ENCODE data around the gene C1QTNF12.

C1QTNF12 gene

DNA sequence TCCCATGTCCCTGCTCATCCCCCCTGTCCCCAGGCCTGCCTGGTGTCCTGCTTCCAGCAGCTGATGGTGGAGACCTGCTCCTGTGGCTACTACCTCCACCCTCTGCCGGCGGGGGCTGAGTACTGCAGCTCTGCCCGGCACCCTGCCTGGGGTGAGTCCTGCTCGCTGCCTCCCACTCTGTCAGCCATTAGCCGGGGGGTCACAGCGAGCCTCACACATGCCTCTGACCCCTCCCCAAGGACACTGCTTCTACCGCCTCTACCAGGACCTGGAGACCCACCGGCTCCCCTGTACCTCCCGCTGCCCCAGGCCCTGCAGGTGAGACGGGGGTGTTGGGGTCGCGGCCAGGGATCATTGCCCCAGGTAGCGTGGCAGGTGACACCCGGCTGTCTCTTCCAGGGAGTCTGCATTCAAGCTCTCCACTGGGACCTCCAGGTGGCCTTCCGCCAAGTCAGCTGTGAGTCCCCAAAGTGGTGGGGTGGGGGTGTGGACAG is 43.8 kb upstream of the C1QTNF12 start:
- 0 out of 2 replicates have a peak, but pooled peaks cover 5% of the 10 kb centered on the region for H3K4me1 ChIP-seq (ENCODE audit: control insufficient read depth, insufficient read depth, low read length)
- peaks cover 4% of the 10 kb centered on the region for H3K9me3 ChIP-seq (ENCODE audit: control insufficient read depth, insufficient read depth, low read depth, low read length)
- no peaks in the 10 kb centered on the region for H3K36me3 ChIP-seq (ENCODE audit: control insufficient read depth, insufficient read depth, low read length)
- no peak overlapping the region for H3K9ac ChIP-seq (ENCODE audit: low read length)
- no peak overlapping the region for H3K27ac ChIP-seq (ENCODE audit: low read depth, low read length)
- H3K4me3 ChIP-seq (ENCODE audit: low read depth, low read length) = no peak overlapping the region
- H3K27me3 ChIP-seq (ENCODE audit: control insufficient read depth, insufficient read depth, low read length) = no peaks in the 10 kb centered on the region; the same call in 1 of the 2 replicates

DNA sequence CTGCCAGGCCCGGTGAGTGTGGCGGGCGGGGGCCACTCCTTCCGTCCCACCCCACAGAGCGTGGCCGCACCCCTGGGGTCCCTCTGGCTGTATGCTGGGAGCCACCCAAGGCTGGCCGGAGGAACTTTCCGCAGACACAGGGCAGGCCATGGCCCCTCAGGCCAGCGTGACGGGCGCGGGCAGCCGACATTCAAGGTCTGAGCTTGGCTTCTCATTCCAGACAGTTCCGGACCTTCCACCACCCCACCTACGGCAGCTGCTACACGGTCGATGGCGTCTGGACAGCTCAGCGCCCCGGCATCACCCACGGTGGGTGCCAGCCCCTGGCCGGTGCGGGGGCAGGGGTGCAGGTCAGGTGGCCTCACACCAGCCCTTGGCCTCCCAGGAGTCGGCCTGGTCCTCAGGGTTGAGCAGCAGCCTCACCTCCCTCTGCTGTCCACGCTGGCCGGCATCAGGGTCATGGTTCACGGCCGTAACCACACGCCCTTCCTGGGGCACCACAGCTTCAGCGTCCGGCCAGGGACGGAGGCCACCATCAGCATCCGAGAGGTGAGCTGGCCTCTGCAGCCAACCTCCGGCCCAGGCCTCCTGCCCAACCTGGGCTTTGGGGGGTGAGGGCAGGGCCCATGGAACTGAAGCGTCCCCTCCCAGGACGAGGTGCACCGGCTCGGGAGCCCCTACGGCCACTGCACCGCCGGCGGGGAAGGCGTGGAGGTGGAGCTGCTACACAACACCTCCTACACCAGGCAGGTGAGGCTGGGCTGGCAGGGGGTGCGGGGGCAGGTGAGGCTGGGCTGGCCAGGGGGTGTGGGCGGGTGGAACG is 41.0 kb upstream of the C1QTNF12 start:
- H3K27me3 ChIP-seq (ENCODE audit: control insufficient read depth, insufficient read depth, low read length) = no peaks in the 10 kb centered on the region; the same call in 1 of the 2 replicates
- no peak overlapping the region for H3K9ac ChIP-seq (ENCODE audit: low read length)
- H3K27ac ChIP-seq (ENCODE audit: low read depth, low read length) = no peak overlapping the region
- H3K4me3 ChIP-seq (ENCODE audit: low read depth, low read length) = no peak overlapping the region
- H3K36me3 ChIP-seq (ENCODE audit: control insufficient read depth, insufficient read depth, low read length) = no peaks in the 10 kb centered on the region
- H3K9me3 ChIP-seq (ENCODE audit: control insufficient read depth, insufficient read depth, low read depth, low read length) = peaks cover 4% of the 10 kb centered on the region
- 0 out of 2 replicates have a peak, but pooled peaks cover 5% of the 10 kb centered on the region for H3K4me1 ChIP-seq (ENCODE audit: control insufficient read depth, insufficient read depth, low read length)

DNA sequence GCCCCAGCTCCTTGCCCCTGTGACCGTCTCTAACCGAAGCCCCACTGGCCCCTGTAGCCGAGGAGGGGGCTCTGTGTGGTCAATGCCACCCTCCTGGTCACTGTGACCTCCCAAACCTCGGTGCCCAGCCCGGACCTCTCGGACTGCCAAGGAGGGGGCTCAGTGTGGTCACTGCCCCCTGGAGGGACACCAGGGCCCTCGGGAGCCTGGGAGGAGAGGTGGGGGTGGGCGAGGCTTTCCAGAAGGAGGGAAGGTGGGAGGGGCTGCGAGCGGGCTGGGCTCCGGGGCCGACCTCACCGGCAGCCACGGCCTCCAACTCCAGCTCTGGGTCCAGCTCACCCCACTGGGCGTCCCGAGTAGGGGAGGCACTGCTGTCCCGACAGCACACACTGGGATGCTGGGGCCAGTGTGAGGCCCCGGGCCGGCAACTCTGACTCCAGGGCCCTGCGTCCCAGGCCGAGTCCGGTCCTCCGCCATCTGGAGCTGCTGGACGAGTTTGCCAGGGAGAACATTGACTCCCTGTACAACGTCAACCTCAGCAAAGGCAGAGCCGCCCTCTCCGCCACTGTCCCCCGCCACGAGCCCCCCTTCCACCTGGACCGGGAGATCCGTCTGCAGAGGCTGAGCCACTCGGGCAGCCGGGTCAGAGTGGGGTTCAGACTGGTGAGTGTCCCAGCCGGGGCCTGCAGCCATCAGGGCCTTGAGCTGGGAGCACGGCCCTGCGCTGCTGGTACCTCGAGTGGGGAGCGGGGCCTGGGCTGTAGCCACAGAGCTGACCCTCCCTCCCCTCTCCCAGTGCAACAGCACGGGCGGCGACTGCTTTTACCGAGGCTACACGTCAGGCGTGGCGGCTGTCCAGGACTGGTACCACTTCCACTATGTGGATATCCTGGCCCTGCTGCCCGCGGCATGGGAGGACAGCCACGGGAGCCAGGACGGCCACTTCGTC is 40.1 kb upstream of the C1QTNF12 start:
- Histone ChIP-seq H3K4me3 (ENCODE audit: low read depth, low read length) (no peak overlapping the region), H3K27me3 (ENCODE audit: control insufficient read depth, insufficient read depth, low read length) (no peaks in the 10 kb centered on the region; the same call in 1 of the 2 replicates), H3K9me3 (ENCODE audit: control insufficient read depth, insufficient read depth, low read depth, low read length) (peaks cover 4% of the 10 kb centered on the region), H3K9ac (ENCODE audit: low read length) (no peak overlapping the region), H3K4me1 (ENCODE audit: control insufficient read depth, insufficient read depth, low read length) (no peaks in the 10 kb centered on the region), H3K27ac (ENCODE audit: low read depth, low read length) (no peak overlapping the region), H3K36me3 (ENCODE audit: control insufficient read depth, insufficient read depth, low read length) (no peaks in the 10 kb centered on the region)

DNA sequence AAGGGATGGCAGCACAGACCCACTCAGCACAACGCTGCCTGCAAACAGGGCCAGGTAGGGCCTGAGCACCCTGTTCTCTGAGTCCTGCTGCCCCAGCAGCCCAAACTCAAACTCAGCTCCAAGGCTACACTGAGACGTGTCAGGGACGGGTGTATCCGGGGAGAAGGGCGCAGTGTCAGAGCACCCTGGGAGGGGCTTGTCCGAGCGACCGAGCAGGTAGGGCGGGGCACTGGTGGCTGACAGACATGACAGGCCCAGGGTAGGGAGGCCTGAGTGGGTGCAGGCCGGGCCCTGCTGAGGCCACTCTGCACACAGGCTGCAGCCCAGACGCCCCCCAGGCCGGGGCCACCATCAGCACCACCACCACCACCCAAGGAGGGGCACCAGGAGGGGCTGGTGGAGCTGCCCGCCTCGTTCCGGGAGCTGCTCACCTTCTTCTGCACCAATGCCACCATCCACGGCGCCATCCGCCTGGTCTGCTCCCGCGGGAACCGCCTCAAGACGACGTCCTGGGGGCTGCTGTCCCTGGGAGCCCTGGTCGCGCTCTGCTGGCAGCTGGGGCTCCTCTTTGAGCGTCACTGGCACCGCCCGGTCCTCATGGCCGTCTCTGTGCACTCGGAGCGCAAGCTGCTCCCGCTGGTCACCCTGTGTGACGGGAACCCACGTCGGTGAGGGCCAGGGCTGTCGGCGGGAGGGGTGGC is 39.2 kb upstream of the C1QTNF12 start:
- Histone ChIP-seq H3K27me3 (ENCODE audit: control insufficient read depth, insufficient read depth, low read length) (no peaks in the 10 kb centered on the region; the same call in 1 of the 2 replicates), H3K9ac (ENCODE audit: low read length) (no peak overlapping the region), H3K9me3 (ENCODE audit: control insufficient read depth, insufficient read depth, low read depth, low read length) (peaks cover 4% of the 10 kb centered on the region), H3K27ac (ENCODE audit: low read depth, low read length) (no peak overlapping the region), H3K4me1 (ENCODE audit: control insufficient read depth, insufficient read depth, low read length) (no peaks in the 10 kb centered on the region), H3K36me3 (ENCODE audit: control insufficient read depth, insufficient read depth, low read length) (no peaks in the 10 kb centered on the region), H3K4me3 (ENCODE audit: low read depth, low read length) (no peak overlapping the region)

DNA sequence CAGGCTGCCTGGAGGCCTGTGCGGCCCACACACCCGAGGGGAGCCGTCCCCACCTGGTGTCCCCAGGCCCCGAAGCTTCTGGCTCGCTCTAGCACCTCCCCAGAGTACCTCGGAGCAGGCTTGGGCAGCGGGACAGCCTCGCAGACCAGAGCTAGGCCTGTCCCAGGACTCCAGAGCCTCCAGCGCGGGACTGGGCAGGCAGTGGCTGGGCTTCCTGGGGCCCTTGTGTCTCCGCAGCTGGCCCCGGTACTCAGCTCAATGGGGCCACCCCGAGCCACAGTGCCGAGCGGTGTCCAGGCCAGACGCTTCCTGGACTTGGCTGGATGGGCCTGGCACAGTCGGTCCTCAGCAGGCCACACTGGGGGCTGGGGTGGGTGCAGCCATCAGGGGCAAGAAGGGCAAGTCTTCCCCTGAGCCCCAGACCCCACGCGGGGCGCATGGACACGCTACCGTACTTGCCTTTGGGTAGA is 38.6 kb upstream of the C1QTNF12 start:
- Histone ChIP-seq H3K9me3 (ENCODE audit: control insufficient read depth, insufficient read depth, low read depth, low read length) (peaks cover 4% of the 10 kb centered on the region), H3K27ac (ENCODE audit: low read depth, low read length) (no peak overlapping the region), H3K4me3 (ENCODE audit: low read depth, low read length) (no peak overlapping the region), H3K27me3 (ENCODE audit: control insufficient read depth, insufficient read depth, low read length) (no peaks in the 10 kb centered on the region; the same call in 1 of the 2 replicates), H3K9ac (ENCODE audit: low read length) (no peak overlapping the region), H3K36me3 (ENCODE audit: control insufficient read depth, insufficient read depth, low read length) (no peaks in the 10 kb centered on the region), H3K4me1 (ENCODE audit: control insufficient read depth, insufficient read depth, low read length) (no peaks in the 10 kb centered on the region)

DNA sequence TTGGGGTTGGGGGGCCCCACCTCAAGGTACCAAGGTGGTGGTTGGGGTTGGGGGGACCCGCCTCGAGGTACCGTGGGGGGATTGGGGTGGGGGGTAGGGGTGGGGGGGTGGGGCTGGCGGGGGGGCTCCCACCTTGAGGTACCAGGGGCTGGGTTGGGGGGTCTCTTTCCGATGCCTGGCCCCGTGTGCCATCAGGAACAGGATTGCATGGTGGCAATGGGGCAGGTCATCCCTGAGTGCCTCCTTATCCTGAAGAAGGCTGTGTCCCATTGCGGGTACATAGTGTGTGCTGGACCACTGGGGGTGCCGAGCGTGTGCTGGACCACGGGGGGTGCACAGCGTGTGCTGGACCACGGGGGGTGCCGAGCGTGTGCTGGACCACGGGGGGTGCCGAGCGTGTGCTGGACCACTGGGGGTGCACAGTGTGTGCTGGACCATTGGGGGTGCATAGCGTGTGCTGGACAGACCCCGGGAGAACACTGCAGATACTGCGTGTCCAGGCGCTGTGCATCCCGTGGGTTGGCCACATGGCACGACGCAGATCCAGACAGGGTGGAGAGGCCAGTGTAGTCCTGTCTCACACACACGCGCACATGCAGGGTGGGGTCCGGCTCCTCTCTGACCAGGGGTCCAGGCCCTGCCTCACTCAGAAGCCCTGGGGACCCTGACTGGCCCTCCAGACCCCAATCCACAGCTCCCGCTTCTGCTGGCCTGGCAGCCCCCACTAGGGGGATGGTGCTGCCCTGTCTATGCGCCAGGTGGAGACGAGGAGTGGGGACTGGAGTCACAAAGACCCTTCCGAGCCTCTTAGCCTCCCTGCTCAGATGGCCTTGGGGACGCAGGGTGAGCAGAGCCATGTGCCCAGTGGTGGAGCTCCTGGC is 37.9 kb upstream of the C1QTNF12 start:
- no peaks in the 10 kb centered on the region; the same call in 1 of the 2 replicates for H3K27me3 ChIP-seq (ENCODE audit: control insufficient read depth, insufficient read depth, low read length)
- H3K4me1 ChIP-seq (ENCODE audit: control insufficient read depth, insufficient read depth, low read length) = no peaks in the 10 kb centered on the region
- no peaks in the 10 kb centered on the region for H3K36me3 ChIP-seq (ENCODE audit: control insufficient read depth, insufficient read depth, low read length)
- no peak overlapping the region for H3K4me3 ChIP-seq (ENCODE audit: low read depth, low read length)
- peaks cover 4% of the 10 kb centered on the region for H3K9me3 ChIP-seq (ENCODE audit: control insufficient read depth, insufficient read depth, low read depth, low read length)
- H3K27ac ChIP-seq (ENCODE audit: low read depth, low read length) = no peak overlapping the region
- no peak overlapping the region for H3K9ac ChIP-seq (ENCODE audit: low read length)

DNA sequence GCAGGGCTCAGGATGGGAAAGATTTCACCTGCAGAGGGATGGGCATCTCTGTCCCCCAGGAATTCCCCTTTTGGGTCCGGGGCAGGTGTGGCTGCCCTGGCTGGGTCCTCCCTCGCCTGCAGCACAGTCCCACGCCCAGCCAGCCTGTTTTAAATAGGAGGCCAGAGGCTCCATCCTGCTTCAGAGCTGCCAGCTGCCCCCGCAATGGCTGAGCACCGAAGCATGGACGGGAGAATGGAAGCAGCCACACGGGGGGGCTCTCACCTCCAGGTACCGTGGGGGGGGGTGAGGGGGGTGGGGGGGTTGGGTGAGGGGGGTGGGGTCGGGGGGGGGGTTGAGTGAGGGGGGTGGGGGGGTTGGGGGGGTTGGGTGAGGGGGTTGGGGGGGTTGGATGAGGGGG is 37.3 kb upstream of the C1QTNF12 start:
- no peak overlapping the region for H3K27ac ChIP-seq (ENCODE audit: low read depth, low read length)
- no peaks in the 10 kb centered on the region; the same call in 1 of the 2 replicates for H3K27me3 ChIP-seq (ENCODE audit: control insufficient read depth, insufficient read depth, low read length)
- H3K4me1 ChIP-seq (ENCODE audit: control insufficient read depth, insufficient read depth, low read length) = no peaks in the 10 kb centered on the region
- no peak overlapping the region for H3K4me3 ChIP-seq (ENCODE audit: low read depth, low read length)
- H3K36me3 ChIP-seq (ENCODE audit: control insufficient read depth, insufficient read depth, low read length) = no peaks in the 10 kb centered on the region
- H3K9me3 ChIP-seq (ENCODE audit: control insufficient read depth, insufficient read depth, low read depth, low read length) = peaks cover 4% of the 10 kb centered on the region
- no peak overlapping the region for H3K9ac ChIP-seq (ENCODE audit: low read length)

DNA sequence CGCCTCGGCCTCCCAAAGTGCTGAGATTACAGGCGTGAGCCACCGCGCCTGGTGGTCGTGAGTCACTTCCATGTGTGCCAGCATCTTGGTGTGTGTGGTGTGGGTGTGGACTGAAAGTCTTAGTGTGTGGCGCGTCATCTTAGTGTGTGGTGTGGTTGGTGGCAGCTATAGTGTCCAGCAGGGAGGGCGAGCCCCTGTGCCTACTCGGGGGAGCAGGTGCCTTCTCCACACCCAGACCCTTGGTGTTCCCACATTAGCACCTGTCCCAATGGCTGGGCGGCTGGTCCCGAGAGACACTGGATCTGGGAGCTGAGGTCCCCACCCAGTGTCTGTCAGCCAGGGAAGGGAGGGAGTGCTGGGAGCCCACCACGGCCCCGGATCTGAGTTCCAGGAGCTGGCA is 36.5 kb upstream of the C1QTNF12 start:
- Histone ChIP-seq H3K4me3 (ENCODE audit: low read depth, low read length) (no peak overlapping the region), H3K9me3 (ENCODE audit: control insufficient read depth, insufficient read depth, low read depth, low read length) (no peaks in the 10 kb centered on the region), H3K4me1 (ENCODE audit: control insufficient read depth, insufficient read depth, low read length) (no peaks in the 10 kb centered on the region), H3K27me3 (ENCODE audit: control insufficient read depth, insufficient read depth, low read length) (no peaks in the 10 kb centered on the region), H3K27ac (ENCODE audit: low read depth, low read length) (no peak overlapping the region), H3K36me3 (ENCODE audit: control insufficient read depth, insufficient read depth, low read length) (no peaks in the 10 kb centered on the region), H3K9ac (ENCODE audit: low read length) (no peak overlapping the region)

DNA sequence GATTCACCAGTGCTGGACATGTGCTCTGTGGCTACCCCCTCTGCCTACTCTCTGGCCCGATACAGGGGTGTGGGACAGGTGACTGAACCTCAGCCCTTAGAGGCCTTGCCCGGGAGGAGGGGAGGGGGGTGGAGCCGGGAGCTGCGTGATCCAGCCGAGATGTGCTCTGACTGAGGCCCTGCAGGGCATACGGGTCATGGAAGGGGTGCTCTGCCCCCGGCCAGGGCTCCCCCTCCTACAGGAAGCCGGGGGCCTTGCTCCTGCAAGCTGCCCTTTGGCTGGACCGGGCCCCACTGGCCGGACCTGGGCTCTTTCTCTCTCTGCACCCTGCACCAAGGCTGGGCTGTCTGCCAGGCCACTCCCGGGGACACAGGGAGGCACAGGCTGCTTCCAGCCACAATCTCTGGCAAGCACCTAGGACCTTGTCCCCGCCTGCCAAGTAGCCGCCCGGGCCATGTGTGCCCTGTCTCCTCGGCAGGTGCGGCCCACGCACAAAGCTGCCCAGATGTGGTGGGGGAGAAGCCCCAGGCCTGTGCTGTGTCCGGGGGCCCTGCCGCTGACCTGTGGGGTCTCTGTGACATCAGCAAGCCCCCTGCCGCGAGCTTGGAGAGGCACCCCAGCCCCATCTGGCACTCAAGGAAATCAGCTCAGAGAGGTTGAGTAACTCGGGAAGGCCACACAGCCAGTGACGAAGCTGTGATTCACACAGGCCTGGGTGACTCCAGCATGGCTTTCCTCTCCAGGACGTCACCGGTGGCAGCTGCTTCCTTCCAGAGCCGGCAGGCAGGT is 35.2 kb upstream of the C1QTNF12 start:
- Histone ChIP-seq H3K4me3 (ENCODE audit: low read depth, low read length) (no peak overlapping the region), H3K27me3 (ENCODE audit: control insufficient read depth, insufficient read depth, low read length) (no peaks in the 10 kb centered on the region), H3K27ac (ENCODE audit: low read depth, low read length) (no peak overlapping the region), H3K4me1 (ENCODE audit: control insufficient read depth, insufficient read depth, low read length) (no peaks in the 10 kb centered on the region), H3K9me3 (ENCODE audit: control insufficient read depth, insufficient read depth, low read depth, low read length) (no peaks in the 10 kb centered on the region), H3K9ac (ENCODE audit: low read length) (no peak overlapping the region), H3K36me3 (ENCODE audit: control insufficient read depth, insufficient read depth, low read length) (no peaks in the 10 kb centered on the region)

Data from HUES6 (cell line).